ENCODE results near the gene MON2. TPM values are rescaled to one million over a fixed set of nuclear protein-coding genes. Genes with fewer than 3 reads are reported as not detected.

MON2 gene
- total and polyA plus RNA-seq, 2 of the 13 experiments (the other 11 are each of a cell fraction or from before 2014, with no cell fraction given), result 10.5 to 24.8 TPM

GRCh38 chr12:62631471-62632410, 165.1 kb downstream of the MON2 start (continued):
- TF ChIP-seq KLF12 (CRISPR knock-in tag; IDR thresholded peaks at IDR 0.05; ENCODE audit: borderline replicate concordance) (0 out of 2 replicates have a peak, but pooled peaks have one; percentile 16), FLYWCH1 (CRISPR knock-in tag; IDR thresholded peaks at IDR 0.05) (no peak), AKNA (CRISPR knock-in tag; IDR thresholded peaks at IDR 0.05; ENCODE audit: borderline replicate concordance) (no peak), ZNF431 (CRISPR knock-in tag; IDR thresholded peaks at IDR 0.05; ENCODE audit: borderline replicate concordance, low read depth) (0 out of 2 replicates have a peak, but pooled peaks have one; percentile 20), ATF4 (CRISPR knock-in tag; IDR thresholded peaks at IDR 0.05) (no peak), MYC (CRISPR knock-in tag; IDR thresholded peaks at IDR 0.05; ENCODE audit: borderline replicate concordance) (no peak; the same call in 1 of the 2 replicates), PHF20 (CRISPR knock-in tag; IDR thresholded peaks at IDR 0.05) (peak; percentile 36; the same call in 1 of the 2 replicates), PTBP1 (IDR thresholded peaks at IDR 0.05; ENCODE audit: low read depth, low read length, poor library complexity, severe bottlenecking) (no peak), ZSCAN29 (CRISPR knock-in tag; conservative IDR thresholded peaks at IDR 0.05) (no peak), SATB2 (CRISPR knock-in tag; IDR thresholded peaks at IDR 0.05) (no peak), ZNF562 (CRISPR knock-in tag; IDR thresholded peaks at IDR 0.05; ENCODE audit: borderline replicate concordance) (no peak), EZH2 (conservative IDR thresholded peaks at IDR 0.05; ENCODE audit: low read depth, low read length) (no peak), KDM6A (CRISPR knock-in tag; IDR thresholded peaks at IDR 0.05; ENCODE audit: low read depth) (no peak), ZNF775 (CRISPR knock-in tag; IDR thresholded peaks at IDR 0.05; ENCODE audit: borderline replicate concordance) (no peak), ZNF780A (CRISPR knock-in tag; IDR thresholded peaks at IDR 0.05) (no peak), HNRNPK (IDR thresholded peaks at IDR 0.05; ENCODE audit: low read depth, low read length, poor library complexity, severe bottlenecking) (peak; percentile 19), ZNF512 (CRISPR knock-in tag; IDR thresholded peaks at IDR 0.05) (no peak), HBP1 (CRISPR knock-in tag; IDR thresholded peaks at IDR 0.05; ENCODE audit: low read depth) (no peak)
